HCEC 1CT (cell line): ENCODE measurements around the gene LTK.
"Not testable (repeated sequence)": the region's sequence is repeated elsewhere in the genome, so short reads cannot be mapped to it uniquely, and the experiment has no call there.

ENCODE experiments used
- DNase-seq: peaks from one replicate; pipeline ENCODE4 v3.0.0-alpha.2; 2017

LTK gene

DNA sequence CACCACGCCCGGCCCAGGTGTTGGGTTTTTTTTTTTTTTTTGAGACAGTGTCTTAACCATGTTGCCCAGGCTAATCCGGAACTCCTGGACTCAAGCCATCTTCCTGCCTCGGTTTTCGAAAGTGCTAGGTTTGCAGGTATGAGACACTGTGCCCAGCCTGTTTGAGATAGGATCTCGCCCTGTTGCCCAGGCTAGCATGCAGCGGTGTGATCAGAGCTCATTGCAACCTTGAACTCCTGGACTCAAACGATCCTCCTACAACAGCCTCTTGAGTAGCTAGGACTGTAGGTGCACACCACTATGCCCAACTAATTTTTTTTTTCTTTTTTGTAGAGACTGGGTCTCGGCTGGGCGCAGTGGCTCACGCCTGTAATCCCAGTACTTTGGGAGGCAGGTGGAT is 40.2 kb downstream of the LTK start:
- DNase-seq, result no peak

- not testable (repeated sequence) for DNase-seq
Observed at GRCh38 chr15:41469644-41470043, 44.0 kb downstream of the LTK start.

DNA sequence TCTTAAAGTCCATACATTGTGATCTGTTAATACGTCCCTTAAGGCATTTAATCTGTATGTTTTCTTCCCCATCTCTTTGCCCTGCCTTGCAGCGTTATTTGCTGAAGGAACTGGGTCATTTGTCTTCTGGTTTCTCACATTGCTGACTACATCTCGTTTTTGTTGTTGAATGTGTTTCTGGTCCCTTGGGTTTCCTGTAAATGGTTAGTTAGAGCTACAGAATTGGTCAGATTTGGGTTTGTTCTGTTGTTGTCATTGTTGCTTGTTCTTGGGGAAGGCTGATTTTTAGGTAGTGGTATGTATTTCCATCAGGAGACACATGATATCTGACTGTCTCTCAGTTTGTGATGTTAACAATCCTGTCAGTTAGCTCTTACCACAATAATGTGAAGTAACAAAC is 46.9 kb downstream of the LTK start:
- no peak for DNase-seq

- DNase-seq, result peak; percentile 58
Observed at GRCh38 chr15:41465822-41466421, 47.7 kb downstream of the LTK start.

DNA sequence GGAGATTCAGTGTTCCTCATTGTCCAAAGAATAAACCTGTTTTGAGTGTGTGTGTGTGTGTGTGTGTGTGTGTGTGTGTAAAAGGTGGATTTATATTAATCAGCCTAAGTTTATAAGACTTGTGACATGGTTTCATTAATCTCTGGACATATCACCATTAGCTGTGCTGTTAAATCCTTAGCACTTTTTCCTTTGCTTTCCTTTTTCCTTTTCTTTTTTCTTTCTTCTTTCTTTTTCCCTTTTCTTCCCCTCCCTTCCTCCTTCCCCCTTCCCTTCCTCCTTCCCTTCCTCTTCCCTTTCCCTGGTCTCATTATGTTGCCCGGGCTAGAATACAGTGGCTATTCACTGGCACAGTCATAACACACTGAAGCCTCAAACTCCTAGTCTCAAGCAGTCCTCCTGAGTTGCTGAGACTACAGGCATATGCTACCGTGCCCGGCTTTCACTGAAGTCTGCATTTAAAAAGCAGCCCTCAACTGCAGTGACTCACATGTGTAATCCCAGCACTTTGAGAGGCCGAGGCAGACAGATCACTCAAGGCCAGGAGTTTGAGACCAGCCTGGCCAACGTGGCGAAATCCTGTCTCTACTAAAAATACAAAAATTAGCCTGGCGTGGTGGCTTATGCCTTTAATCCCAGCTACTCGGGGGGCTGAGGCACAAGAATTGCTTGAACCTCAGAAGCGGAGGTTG is 48.6 kb downstream of the LTK start:
- DNase-seq, result no peak

GRCh38 chr15:41462084-41462795 is 51.4 kb downstream of the LTK start:
- DNase-seq, result peak; percentile 11
